H1 (cell line): ENCODE measurements around the gene NEDD9. TPM values are rescaled to one million over a fixed set of nuclear protein-coding genes. Genes with fewer than 3 reads are reported as not detected.

Source experiments
- CTCF ChIA-PET: fragments of 300-600 bp; sonication (Branson Sonifier 250); formaldehyde crosslinking; loops from one replicate; lab custom pipeline; 2021; ENCODE audit not compliant: partially characterized antibody; lab: Charles Lee
- POLR2A ChIA-PET: fragments of 300-600 bp; sonication (Branson Sonifier 250); formaldehyde crosslinking; loops from one replicate; lab custom pipeline; 2021; ENCODE audit warnings: inconsistent platforms; ENCODE audit not compliant: partially characterized antibody; lab: Charles Lee
- DNase-seq, 2 experiments: peaks; one replicate each; pipeline versions ENCODE4 v3.0.0 to v3.0.0-alpha.2; 2010 to 2022; ENCODE audit warnings: low spot score in 2 of 2, low read depth in 1 of 2, mixed read lengths in 1 of 2
- FAIRE-seq: peaks from 2 replicates; lab custom pipeline; 2011; peaks lifted over from hg19 to GRCh38; lab: Jason Lieb, UNC
- H2AFZ ChIP-seq: 2 replicates; pipeline ENCODE4 v1.8.1; 2012; ENCODE audit warnings: low read length, inconsistent platforms
- H2AK5ac ChIP-seq: 2 replicates; pipeline ENCODE4 v1.6.1; 2013; ENCODE audit warnings: low read depth, low read length
- H2BK120ac ChIP-seq: replicated peaks from 2 replicates; pipeline ENCODE3; 2013; ENCODE audit warnings: low read depth, low read length, inconsistent platforms
- H2BK12ac ChIP-seq: 2 replicates; pipeline ENCODE4 v1.6.1; 2013; ENCODE audit warnings: low read depth, low read length
- H2BK15ac ChIP-seq: 2 replicates; pipeline ENCODE4 v1.6.1; 2013; ENCODE audit warnings: low read length
- H2BK20ac ChIP-seq: 2 replicates; pipeline ENCODE4 v1.6.1; 2013; ENCODE audit warnings: low read length
- H2BK5ac ChIP-seq: 2 replicates; pipeline ENCODE4 v1.6.1; 2013; ENCODE audit warnings: low read depth, low read length
- H3K14ac ChIP-seq: 2 replicates; pipeline ENCODE4 v1.6.1; 2013; ENCODE audit warnings: inconsistent platforms; ENCODE audit not compliant: insufficient read length
- H3K18ac ChIP-seq: 2 replicates; pipeline ENCODE4 v1.6.1; 2013; ENCODE audit warnings: low read length; ENCODE audit errors: extremely low read depth
- H3K23ac ChIP-seq: 2 replicates; pipeline ENCODE4 v1.6.1; 2013; ENCODE audit warnings: inconsistent platforms; ENCODE audit not compliant: insufficient read length
- H3K23me2 ChIP-seq: 2 replicates; pipeline ENCODE4 v1.6.1; 2013; ENCODE audit warnings: low read depth, low read length
- H3K27ac ChIP-seq: 2 replicates; pipeline ENCODE4 v1.6.1; 2011; ENCODE audit warnings: low read depth, low read length, inconsistent platforms
- H3K27me3 ChIP-seq, 4 experiments: replicated peaks in 1 of 4; 1 replicate in 1 of 4; 2 replicates in 3 of 4; pipeline versions ENCODE4 v1.6.1 to v1.8.1; 2011 to 2013; ENCODE audit warnings: low read length in 3 of 4, mild to moderate bottlenecking in 3 of 4, inconsistent platforms in 2 of 4, mixed read lengths in 2 of 4, moderate library complexity in 1 of 4; ENCODE audit not compliant: control insufficient read depth in 3 of 4, insufficient read depth in 3 of 4; ENCODE audit errors: extremely low read depth in 1 of 4
- H3K36me3 ChIP-seq, 4 experiments: 2 replicates each; pipeline versions ENCODE4 v1.6.1 to v1.8.1; 2011 to 2013; ENCODE audit warnings: mild to moderate bottlenecking in 4 of 4, low read length in 3 of 4, moderate library complexity in 2 of 4, control low read depth in 1 of 4, inconsistent platforms in 1 of 4; ENCODE audit not compliant: insufficient read depth in 4 of 4, control insufficient read depth in 2 of 4
- H3K4ac ChIP-seq: replicated peaks from 2 replicates; pipeline ENCODE3; 2013; ENCODE audit warnings: low read length, low read depth, mixed read lengths, inconsistent platforms; ENCODE audit not compliant: insufficient read length
- H3K4me1 ChIP-seq, 4 experiments: replicated peaks in 1 of 4; 1 replicate in 1 of 4; 2 replicates in 3 of 4; pipeline versions ENCODE4 v1.6.1 to v1.8.1; 2011 to 2013; ENCODE audit warnings: low read length in 3 of 4, inconsistent platforms in 2 of 4, mixed read lengths in 1 of 4; ENCODE audit not compliant: insufficient read depth in 4 of 4, control insufficient read depth in 3 of 4
- H3K4me2 ChIP-seq, 2 experiments: 2 replicates each; pipeline versions ENCODE4 v1.6.1 to v1.8.1; 2011 to 2013; ENCODE audit warnings: low read depth in 2 of 2, low read length in 2 of 2, control low read depth in 1 of 2, inconsistent platforms in 1 of 2, mild to moderate bottlenecking in 1 of 2; ENCODE audit not compliant: insufficient read depth in 1 of 2
- H3K4me3 ChIP-seq, 4 experiments: fragments of 200-600, 300-600 bp in 1 of 4; sonication (generic), shearing (Covaris generic), sonication (Bioruptor Twin) in 1 of 4; 2 replicates each; pipeline versions ENCODE4 v1.5.1 to v1.8.1; 2011 to 2016; ENCODE audit warnings: low read length in 4 of 4, low read depth in 3 of 4, control low read depth in 2 of 4, inconsistent platforms in 2 of 4, mild to moderate bottlenecking in 2 of 4, mixed read lengths in 1 of 4, moderate library complexity in 1 of 4; ENCODE audit not compliant: insufficient read depth in 2 of 4; ENCODE audit errors: extremely low read depth in 1 of 4
- H3K56ac ChIP-seq: replicated peaks from 2 replicates; pipeline ENCODE3; 2013; ENCODE audit warnings: low read depth, mild to moderate bottlenecking, mixed read lengths, low read length, inconsistent platforms; ENCODE audit not compliant: insufficient read length
- H3K79me1 ChIP-seq: 2 replicates; pipeline ENCODE4 v1.6.1; 2013; ENCODE audit warnings: low read depth, low read length, control low read depth
- H3K79me2 ChIP-seq, 2 experiments: 2 replicates each; pipeline versions ENCODE4 v1.6.1 to v1.8.1; 2012 to 2013; ENCODE audit warnings: low read length in 2 of 2, mild to moderate bottlenecking in 2 of 2, inconsistent platforms in 1 of 2; ENCODE audit not compliant: insufficient read depth in 2 of 2, control insufficient read depth in 1 of 2
- H3K9ac ChIP-seq, 4 experiments: replicated peaks in 1 of 4; 1 replicate in 1 of 4; 2 replicates in 3 of 4; pipeline versions ENCODE4 v1.6.1 to v1.8.1; 2011 to 2013; ENCODE audit warnings: low read depth in 3 of 4, low read length in 3 of 4, control low read depth in 2 of 4, mild to moderate bottlenecking in 2 of 4, moderate library complexity in 2 of 4, inconsistent platforms in 1 of 4; ENCODE audit errors: extremely low read depth in 1 of 4
- H3K9me3 ChIP-seq, 2 experiments: 2 replicates each; pipeline versions ENCODE4 v1.6.1 to v1.8.1; 2012 to 2013; ENCODE audit warnings: mild to moderate bottlenecking in 2 of 2, moderate library complexity in 2 of 2, control low read depth in 1 of 2, inconsistent platforms in 1 of 2, low read depth in 1 of 2, low read length in 1 of 2, mixed read lengths in 1 of 2; ENCODE audit not compliant: insufficient read depth in 2 of 2
- H4K20me1 ChIP-seq, 2 experiments: replicated peaks in 1 of 2; 2 replicates each; pipeline versions ENCODE3 to v1.8.1; 2011 to 2013; ENCODE audit warnings: inconsistent platforms in 2 of 2, low read length in 2 of 2, mild to moderate bottlenecking in 1 of 2; ENCODE audit not compliant: insufficient read depth in 2 of 2, control insufficient read depth in 1 of 2
- H4K5ac ChIP-seq: 2 replicates; pipeline ENCODE4 v1.6.1; 2013; ENCODE audit warnings: low read length, low read depth, mixed read lengths, inconsistent platforms; ENCODE audit not compliant: insufficient read length
- H4K8ac ChIP-seq: 2 replicates; pipeline ENCODE4 v1.8.0; 2013; ENCODE audit warnings: mild to moderate bottlenecking, moderate library complexity, low read length, inconsistent platforms; ENCODE audit not compliant: insufficient read depth; ENCODE audit errors: extremely low read depth
- H4K91ac ChIP-seq: replicated peaks from 2 replicates; pipeline ENCODE3; 2013; ENCODE audit warnings: low read length, mixed read lengths, inconsistent platforms; ENCODE audit not compliant: insufficient read length
- ASH2L ChIP-seq: fragments of 200-600, 300-600 bp; sonication (generic); IDR thresholded peaks from one replicate; pipeline ENCODE4 v1.7.1; 2017; ENCODE audit warnings: low read length
- BACH1 ChIP-seq: IDR thresholded peaks from 2 replicates; pipeline ENCODE4 v1.6.1; 2012; ENCODE audit warnings: low read length, improper control_type of control experiment
- BCL11A ChIP-seq, 2 experiments: IDR thresholded peaks; one replicate each; pipeline ENCODE4 v1.6.1; 2011; ENCODE audit warnings: low read depth in 2 of 2, low read length in 2 of 2, mild to moderate bottlenecking in 2 of 2
- CHD1 ChIP-seq: IDR thresholded peaks from 2 replicates; pipeline ENCODE4 v1.6.1; 2012; ENCODE audit warnings: low read depth, low read length, improper control_type of control experiment
- CREB1 ChIP-seq: IDR thresholded peaks from 2 replicates; pipeline ENCODE4 v1.6.1; 2012; ENCODE audit warnings: inconsistent platforms
- E2F6 ChIP-seq: IDR thresholded peaks from 2 replicates; pipeline ENCODE4 v1.6.1; 2012; ENCODE audit warnings: inconsistent platforms
- RAD21 ChIP-seq, 2 experiments: IDR thresholded peaks in 1 of 2; conservative IDR thresholded peaks in 1 of 2; 2 replicates each; pipeline ENCODE4 v1.6.1; 2011; ENCODE audit warnings: low read depth in 2 of 2, low read length in 2 of 2, improper control_type of control experiment in 1 of 2, inconsistent platforms in 1 of 2, mild to moderate bottlenecking in 1 of 2, moderate library complexity in 1 of 2
- RNF2 ChIP-seq: fragments of 200-900, 300-1000 bp; sonication (generic); IDR thresholded peaks from 2 replicates; pipeline ENCODE4 v1.7.1; 2016; ENCODE audit warnings: borderline replicate concordance, low read depth, mild to moderate bottlenecking, antibody characterized with exemption, low read length; ENCODE audit not compliant: poor library complexity, severe bottlenecking; ENCODE audit errors: missing control alignments
- TAF7 ChIP-seq: optimal IDR thresholded peaks from 2 replicates; pipeline ENCODE3; 2011; ENCODE audit warnings: low read depth, mild to moderate bottlenecking, inconsistent platforms, low read length, moderate library complexity, borderline replicate concordance
- USF2 ChIP-seq: IDR thresholded peaks from 2 replicates; pipeline ENCODE4 v1.6.1; 2011; ENCODE audit warnings: low read length, improper control_type of control experiment
- YY1 ChIP-seq: IDR thresholded peaks from 2 replicates; pipeline ENCODE4 v1.6.1; 2011; ENCODE audit warnings: low read depth, mild to moderate bottlenecking, low read length
- ZNF274 ChIP-seq: IDR thresholded peaks from 2 replicates; pipeline ENCODE4 v1.7.0; 2012; ENCODE audit warnings: low read length, borderline replicate concordance; ENCODE audit errors: extremely low read depth
- WGBS, 2 experiments: shearing (Covaris generic) in 1 of 2; methylation state at CpG; one replicate each; pipeline versions ENCODE4 v1.1.6 to v1.1.7; 2013 to 2015; ENCODE audit warnings: low lambda C conversion rate in 2 of 2, mixed read lengths in 2 of 2, inconsistent platforms in 1 of 2, low coverage in 1 of 2, missing lambda C conversion rate in 1 of 2; ENCODE audit not compliant: insufficient replicate concordance in 2 of 2, insufficient coverage in 1 of 2, insufficient read length in 1 of 2; ENCODE audit errors: extremely low coverage in 1 of 2, missing lambda C conversion rate in 1 of 2; 5-methylcytosine and 5-hydroxymethylcytosine counted together
- polyA plus RNA-seq, 7 experiments: library from polyadenylated mRNA; depleted of rRNA in 3 of 7; stranded (reverse) in 5 of 7; unstranded in 2 of 7; fragments of >200 nt in 5 of 7; fragments of 200-250 nt in 2 of 7; gene quantifications; 1 replicate in 5 of 7; 2 replicates in 1 of 7; 4 replicates in 1 of 7; pipeline versions ENCODE4 v1.2.1 to v1.2.3, GENCODE V29; 2011 to 2013; ENCODE audit warnings: missing spikeins in 2 of 7, mixed read lengths in 2 of 7
- total RNA-seq: library from RNA; stranded (reverse); fragmentation: NEBNext Ultra II Directional; extraction: Animal tissue kit (Norgen Biotek cat#: 25700); gene quantifications from 2 replicates; pipeline ENCODE4 v1.2.1, GENCODE V29; 2021

The NEDD9 gene
- total and polyA plus RNA-seq, 2 of the 8 experiments (the other 6 are each of a cell fraction or from before 2014, with no cell fraction given) = 3.6 to 12.0 TPM

DNA sequence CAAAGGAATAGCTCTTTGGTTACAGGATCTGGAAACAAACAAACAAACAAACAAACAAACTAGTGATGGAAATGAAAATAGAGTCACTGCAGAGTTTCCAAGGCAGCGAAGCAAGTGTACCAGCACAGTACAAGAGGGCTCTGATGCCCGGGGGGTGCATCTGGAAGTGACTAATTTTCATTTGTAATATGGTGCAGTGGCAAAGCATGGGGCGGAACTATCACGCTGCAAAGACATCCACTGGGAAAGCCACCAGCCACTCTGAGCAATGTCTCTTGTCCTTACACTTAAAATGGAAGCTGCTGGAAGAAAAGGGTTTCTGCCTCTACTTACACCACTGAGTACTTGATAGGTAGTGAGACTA, 44.4 kb upstream of the NEDD9 start:
- Histone ChIP-seq H3K79me1 (no peaks in the 10 kb centered on the region), H3K9ac (no peak overlapping the region), H3K4me1 (peaks cover 4 to 9% (median 8%) of the 10 kb centered on the region in 4 experiments; a peak in 6 of 7 replicates), H3K9me3 (no peaks in the 10 kb centered on the region), H4K5ac (no peak overlapping the region), H2AFZ (peak overlapping the region; percentile 55; the same call in 1 of the 2 replicates), H2BK15ac (no peak overlapping the region), H4K8ac (no peak overlapping the region), H3K4me3 (no peak overlapping the region), H4K91ac (no peak overlapping the region), H3K36me3 (no peaks in the 10 kb centered on the region), H2BK20ac (no peak overlapping the region), H3K23ac (no peak overlapping the region), H3K4me2 (0 out of 4 replicates have a peak overlapping the region, but pooled peaks of 1 of the 2 experiments have one; percentile 18), H3K79me2 (no peaks in the 10 kb centered on the region), H4K20me1 (no peaks in the 10 kb centered on the region), H3K56ac (no peak overlapping the region), H3K27me3 (no peaks in the 10 kb centered on the region; a peak in 1 of 7 replicates), H3K27ac (no peak overlapping the region), H2BK120ac (no peak overlapping the region), H3K4ac (no peak overlapping the region), H3K23me2 (no peaks in the 10 kb centered on the region), H3K18ac (no peak overlapping the region; the same call in 1 of the 2 replicates), H2BK5ac (no peak overlapping the region), H2BK12ac (peak overlapping the region; percentile 51; the same call in 1 of the 2 replicates), H2AK5ac (no peak overlapping the region), H3K14ac (no peak overlapping the region)
- ChIA-PET POLR2A (no interaction called here), CTCF (interaction anchor here (1.4 to 1.9 kb wide), 4 partner anchors 11 to 211 kb away, joined by 3 to 8 read pairs (median 4); no protein-coding TSS in a partner anchor)
- FAIRE-seq (no peak), DNase-seq (no peak)
- 74% methylated on average over 4 of the region's 4 CpGs; no CpG with 5 or more reads in 1 of the 2 experiments for WGBS, 2 experiments
- TF ChIP-seq TAF7 = no peak
- TF ChIP-seq RAD21 (IDR thresholded peaks at IDR 0.05 in 1 of 2, conservative IDR thresholded peaks at IDR 0.05 in 1 of 2; ENCODE audit: low read depth in 2 of 2, low read length in 2 of 2) = no peak
- no peak for TF ChIP-seq ASH2L
- TF ChIP-seq USF2 = no peak
- TF ChIP-seq BACH1 = no peak
- no peak for TF ChIP-seq CHD1
- TF ChIP-seq ZNF274 = no peak
- no peak for TF ChIP-seq RNF2
- no peak for TF ChIP-seq CREB1
- TF ChIP-seq E2F6 = no peak
- no peak for TF ChIP-seq BCL11A (IDR thresholded peaks at IDR 0.05; ENCODE audit: low read depth in 2 of 2, low read length in 2 of 2)
- TF ChIP-seq YY1 = no peak
